RPMI8226 (cell line): Measurements from ENCODE around the gene MRGPRE.
"Not testable (repeated sequence)": the region's sequence is repeated elsewhere in the genome, so short reads cannot be mapped to it uniquely, and the experiment has no call there.

Source experiments
- DNase-seq: peaks from one replicate; pipeline ENCODE4 v3.0.0-alpha.2; 2015

MRGPRE gene, protein sequence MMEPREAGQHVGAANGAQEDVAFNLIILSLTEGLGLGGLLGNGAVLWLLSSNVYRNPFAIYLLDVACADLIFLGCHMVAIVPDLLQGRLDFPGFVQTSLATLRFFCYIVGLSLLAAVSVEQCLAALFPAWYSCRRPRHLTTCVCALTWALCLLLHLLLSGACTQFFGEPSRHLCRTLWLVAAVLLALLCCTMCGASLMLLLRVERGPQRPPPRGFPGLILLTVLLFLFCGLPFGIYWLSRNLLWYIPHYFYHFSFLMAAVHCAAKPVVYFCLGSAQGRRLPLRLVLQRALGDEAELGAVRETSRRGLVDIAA

DNA sequence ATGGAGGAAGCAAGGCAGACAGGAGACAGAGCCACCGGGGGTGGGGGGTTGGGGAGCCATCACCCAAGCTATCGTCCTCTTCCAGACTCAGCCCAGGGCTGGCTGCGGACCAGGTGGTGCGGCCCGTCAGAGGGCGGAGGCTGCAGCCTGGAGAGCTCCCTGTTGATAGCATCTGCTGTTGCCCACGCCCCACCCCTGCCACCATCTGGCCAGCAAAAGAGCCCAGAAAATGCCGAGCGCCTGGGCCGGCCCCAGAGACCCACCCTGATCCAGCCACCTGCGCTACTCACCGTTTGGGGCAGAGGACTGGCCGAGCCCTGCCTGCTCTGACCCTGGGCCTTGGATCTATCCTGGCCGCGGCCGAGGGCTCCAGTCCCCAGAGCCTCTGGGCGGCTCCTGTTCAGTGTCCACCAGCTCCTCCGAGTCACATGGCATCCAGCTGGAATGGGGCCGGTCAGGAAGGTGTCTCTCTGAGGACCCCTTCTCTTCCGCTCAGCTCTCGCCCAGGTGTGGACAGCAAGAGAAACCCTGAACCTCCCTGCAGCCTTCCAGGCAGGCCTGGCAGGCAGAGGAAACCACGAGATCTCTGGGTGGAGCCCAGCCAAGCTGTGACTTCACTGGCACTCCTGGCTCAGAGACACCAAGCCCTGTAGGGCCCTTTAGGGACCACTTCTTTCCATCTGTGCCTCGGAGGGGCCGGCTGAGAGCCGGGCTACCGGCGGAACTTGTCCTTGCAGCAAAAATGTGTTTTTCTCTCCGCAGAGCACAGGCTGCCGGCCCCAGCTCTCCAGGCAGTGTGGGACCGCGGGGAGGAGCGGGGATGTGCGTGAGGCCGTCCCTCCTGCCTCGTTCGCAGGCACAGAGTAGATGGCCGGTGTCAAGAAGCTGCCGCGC is at the start of gene MRGPRE:
MRGPRE (minus strand) TSS at position 567 of the 894 bp plus-strand sequence. CDS start 3,618 bp downstream, outside the sequence.
- peak; percentile 84 for DNase-seq

DNA sequence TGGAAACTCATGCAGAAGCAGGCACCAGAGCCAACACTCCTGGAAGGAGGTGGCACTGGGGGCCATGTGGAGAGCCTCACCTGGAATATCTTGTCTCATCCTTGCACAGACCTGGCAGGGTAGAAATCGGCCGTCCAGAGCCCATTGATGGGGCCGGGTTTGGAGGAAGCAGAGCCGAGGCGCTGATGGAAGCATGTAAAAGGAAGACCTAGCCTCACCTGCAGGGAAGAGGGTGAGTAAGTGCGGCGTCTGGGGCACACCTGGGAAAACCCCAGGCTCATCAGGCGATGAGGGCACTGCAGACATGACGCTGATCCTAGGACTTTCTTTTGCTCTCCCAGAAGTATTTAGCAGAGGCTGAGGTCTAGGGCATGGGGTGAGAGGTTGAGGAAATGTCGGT is 48.9 kb upstream of the MRGPRE start:
- not testable (repeated sequence) for DNase-seq

DNA sequence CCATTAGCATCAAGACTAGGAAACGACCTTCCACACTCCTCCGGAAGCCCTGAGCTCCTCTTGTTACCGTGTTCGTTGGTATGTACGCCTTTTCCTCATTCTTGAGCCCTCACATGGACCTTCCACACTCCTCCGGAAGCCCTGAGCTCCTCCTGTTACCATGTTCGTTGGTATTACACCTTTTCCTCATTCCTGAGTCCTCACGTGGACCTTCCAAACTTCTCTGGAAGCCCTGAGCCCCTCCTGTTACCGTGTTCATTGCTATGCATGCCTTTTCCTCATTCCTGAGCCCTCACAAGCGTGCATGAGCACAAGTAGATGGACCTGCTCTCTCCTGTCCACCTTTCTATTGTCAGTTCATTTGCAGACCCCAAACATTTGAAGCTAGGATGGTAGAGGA is 48.4 kb upstream of the MRGPRE start:
- DNase-seq = not testable (repeated sequence)

DNA sequence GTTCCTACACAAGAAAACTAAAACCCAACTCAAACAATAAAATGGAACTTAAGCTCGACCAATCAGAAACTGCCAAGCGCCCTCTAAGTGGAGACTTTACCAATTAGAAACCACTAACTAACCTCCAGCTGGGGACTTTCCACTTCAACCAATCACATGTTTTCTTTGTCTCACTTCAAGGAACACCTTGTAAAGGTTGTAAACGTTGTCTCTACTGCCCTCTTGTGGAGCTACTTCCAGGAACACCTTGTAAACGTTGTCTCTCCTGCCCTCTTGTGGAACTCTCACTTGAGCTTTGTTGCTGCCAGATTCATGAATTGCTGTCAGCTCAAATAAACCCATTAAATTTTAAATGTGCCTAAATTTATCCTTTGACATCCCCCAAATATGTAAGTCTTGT is 46.7 kb upstream of the MRGPRE start:
- not testable (repeated sequence) for DNase-seq

DNA sequence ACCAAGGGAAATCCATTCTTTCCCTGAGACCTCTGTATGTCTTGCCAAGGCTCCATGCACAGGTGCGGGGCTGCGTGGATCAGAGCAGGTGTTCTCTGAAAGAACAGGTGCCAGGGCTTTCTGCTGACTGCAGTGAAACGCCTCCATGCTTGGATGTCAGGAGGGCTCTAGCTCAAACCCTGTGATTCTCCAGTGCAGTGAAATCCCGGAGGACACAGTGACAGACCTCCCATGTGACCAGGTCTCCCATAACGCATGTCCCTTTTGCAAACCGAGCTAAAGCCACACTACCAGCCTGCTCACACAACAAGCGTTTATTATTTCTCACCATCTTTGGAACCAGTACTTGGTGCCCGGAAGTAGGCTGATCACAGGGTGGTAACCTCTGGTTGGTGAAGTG is 41.4 kb upstream of the MRGPRE start:
- not testable (repeated sequence) for DNase-seq

DNA sequence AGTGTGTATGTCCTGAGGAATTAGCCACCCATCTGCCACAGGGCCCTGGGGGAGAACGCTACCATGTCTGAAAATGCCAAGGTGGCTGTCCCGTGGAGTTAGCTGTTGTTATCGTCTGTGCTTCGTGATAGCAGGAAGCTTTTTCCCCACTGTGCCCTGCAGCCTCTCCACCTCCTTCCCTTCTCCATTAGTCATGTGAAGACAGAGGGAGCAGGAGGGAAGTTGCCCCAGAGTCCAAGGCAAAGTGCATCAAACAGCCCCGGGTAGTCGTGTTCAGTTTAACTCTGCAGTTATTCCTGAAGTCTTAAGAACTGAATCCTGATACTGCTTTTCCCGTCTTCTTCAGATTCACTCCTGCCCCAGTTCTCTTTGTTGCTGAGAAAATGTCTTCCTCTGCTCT is 30.3 kb upstream of the MRGPRE start:
- DNase-seq = not testable (repeated sequence)

DNA sequence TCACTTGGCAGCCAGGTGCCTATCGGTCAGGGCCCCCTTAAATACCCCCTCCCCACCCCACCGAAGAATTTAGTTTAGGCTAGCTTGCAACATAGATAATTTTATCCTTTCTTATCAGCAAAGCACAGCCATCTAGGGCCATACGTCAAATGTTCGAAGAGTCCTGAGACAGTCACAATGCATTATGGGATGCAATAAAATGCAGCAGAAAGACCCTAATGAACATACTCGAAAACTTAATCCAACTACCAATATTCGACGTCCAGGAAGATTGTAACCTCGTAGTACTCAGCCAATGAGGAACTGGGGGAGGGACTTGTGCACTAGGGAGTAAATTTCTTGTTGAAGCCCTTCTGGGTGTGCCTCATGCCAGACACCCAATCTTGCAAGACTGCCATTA is 29.6 kb upstream of the MRGPRE start:
- DNase-seq = not testable (repeated sequence)

DNA sequence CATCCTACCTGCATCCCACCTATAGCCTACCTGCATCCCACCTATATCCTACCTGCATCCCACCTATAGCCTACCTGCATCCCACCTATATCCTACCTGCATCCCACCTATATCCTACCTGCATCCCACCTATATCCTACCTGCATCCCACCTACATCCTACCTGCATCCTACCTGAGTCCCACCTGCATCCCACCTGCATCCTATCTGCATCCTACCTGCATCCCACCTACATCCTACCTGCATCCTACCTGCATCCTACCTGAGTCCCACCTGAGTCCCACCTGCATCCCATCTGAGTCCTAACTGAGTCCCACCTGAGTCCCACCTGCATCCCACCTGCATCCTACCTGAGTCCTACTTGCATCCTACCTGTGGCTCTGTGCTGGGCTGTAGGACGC is 25.3 kb upstream of the MRGPRE start:
- not testable (repeated sequence) for DNase-seq

DNA sequence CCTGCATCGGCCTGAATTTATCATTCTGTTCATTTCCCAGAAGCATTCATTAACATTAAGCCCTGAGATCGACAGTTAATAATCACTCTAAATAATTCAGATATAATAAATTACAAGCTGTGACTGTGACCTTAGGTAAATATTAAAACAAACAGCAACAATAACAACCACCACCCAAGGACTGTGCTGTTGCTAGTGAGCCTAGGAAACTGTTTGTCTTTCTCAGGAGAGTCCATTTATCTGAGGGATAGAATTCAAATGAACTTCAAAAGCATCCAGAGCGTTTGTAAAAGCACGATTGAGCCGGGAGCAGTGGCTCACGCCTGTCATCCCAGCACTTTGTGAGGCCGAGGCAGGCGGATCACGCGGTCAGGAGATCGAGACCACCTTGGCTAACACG is 23.0 kb upstream of the MRGPRE start:
- not testable (repeated sequence) for DNase-seq

DNA sequence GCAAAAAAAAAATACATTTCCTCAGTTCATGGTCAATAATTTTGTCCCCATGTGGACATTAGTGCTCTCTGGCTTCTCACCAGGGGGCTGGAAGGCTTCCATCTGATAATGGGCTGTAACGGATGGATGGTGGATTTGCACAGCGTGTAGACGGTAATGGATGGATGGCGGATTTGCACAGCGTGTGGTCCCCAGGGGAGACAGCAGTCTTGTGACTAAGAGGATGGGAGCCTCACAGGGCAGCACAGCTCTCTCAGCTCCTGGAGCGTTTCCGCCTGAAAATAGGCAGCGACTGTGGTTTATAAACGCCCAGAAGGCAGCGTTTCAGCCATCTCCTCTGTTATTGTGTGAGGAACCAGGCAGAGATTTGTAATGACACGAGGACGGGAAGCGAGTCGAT is 22.6 kb upstream of the MRGPRE start:
- not testable (repeated sequence) for DNase-seq

DNA sequence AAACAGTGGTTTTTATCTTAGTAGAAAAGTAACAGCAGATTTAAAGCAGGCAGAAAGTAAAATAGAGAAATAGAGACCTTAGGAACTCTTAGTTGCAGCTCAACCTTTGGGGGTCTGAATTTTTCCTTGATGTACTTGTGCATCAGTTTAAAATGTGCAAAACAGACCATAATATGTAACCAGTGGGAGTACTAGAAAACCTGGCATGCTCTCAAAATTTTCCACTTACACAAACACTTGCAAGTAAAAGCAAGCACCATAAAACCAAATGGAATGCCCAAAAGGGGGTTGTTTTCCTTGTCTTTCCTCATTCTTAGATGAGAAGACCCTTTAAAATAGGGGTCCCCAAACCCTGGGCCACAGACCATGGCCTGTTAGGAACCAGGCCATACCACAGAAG is 12.9 kb upstream of the MRGPRE start:
- DNase-seq = no peak

DNA sequence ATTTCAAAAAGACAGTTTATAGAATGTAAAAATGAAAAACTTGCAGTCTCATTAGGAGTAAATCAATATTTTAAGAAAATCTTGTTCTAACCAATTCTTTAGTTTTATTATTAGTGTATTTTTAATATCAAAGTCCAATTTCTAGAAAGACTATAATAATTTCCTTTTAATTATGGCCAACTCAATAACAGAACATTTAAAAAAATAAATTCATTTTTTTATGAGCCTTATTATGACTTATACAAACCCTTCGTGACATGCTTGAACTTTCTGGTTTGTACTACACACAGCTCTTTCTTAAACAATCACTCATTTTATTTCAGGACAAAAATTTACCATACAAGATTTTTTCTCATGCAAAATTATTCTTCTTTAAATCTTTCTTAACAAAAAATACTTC is 11.7 kb upstream of the MRGPRE start:
- no peak for DNase-seq

DNA sequence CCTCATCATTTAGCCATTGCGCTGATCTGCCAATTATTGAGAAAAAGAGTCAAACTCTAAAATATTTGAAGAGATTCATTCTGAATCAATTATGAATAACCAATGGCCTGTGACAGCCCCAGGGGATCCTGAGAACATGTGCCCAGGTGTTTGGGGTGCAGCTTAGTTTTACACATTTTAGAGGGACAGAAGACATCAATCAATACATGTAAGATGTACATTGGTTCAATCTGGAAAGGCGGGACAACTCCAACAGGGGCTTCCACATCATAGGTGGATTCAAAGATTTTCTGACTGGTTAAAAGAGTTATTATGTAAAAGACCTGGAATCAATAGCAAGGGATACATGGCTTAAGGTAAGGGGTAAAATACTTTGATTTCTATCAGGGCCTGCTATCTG is 4.9 kb upstream of the MRGPRE start:
- DNase-seq = no peak

DNA sequence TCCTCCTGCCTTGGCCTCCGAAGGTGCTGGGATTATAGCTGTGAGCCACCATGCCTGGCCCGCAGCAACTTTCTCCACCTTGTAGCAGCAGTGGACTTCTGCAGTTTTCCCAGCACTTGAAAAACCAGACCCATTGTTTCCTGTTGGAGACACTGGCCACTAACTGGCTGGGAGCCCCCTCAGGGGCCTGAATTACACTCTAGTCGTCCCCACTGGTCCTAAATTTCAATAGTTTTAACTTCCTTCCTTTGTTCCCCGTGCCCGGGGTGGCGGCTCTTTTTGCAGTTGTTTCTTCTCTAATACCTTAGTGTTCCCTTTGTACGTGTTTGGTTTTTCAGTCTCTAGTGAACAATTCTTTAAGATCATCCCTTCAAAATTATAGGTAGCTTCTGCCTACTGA is 2.6 kb upstream of the MRGPRE start:
- DNase-seq = no peak

DNA sequence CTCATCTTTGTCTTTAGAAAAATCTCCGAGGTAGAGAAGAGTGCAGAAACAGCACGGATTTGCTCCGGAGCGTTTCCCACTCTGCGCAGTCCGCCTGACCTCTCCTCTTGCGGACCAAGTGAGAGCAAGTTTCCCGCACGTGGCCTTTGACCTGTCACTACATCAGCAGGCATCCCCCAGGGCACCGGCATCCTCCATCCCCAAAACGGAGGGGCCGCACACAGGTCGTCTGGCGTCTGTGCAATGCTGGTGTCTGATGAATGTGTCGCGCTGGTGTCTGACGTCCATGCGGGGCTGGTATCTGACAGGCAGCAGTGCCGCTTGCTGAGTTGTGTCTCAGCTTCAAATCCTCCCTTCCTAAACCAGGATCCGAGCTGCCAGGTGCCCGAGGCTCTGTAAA is 739 bp upstream of the MRGPRE start:
- DNase-seq = no peak

DNA sequence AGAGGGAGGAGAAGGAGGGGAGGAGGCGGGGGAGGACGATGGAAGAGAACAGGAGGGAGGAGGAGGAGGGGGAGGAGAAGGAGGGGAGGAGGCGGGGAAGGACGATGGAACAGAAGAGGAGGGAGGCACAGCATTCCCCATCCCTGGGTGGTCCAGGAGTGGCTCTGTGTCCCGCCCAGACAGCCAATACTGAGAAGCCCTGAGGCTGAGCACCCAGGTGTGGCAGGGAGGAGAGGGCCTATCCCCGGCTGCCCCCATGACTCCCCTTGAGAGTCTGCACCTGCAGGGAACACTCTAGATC is 717 bp downstream of the MRGPRE start:
- no peak for DNase-seq

DNA sequence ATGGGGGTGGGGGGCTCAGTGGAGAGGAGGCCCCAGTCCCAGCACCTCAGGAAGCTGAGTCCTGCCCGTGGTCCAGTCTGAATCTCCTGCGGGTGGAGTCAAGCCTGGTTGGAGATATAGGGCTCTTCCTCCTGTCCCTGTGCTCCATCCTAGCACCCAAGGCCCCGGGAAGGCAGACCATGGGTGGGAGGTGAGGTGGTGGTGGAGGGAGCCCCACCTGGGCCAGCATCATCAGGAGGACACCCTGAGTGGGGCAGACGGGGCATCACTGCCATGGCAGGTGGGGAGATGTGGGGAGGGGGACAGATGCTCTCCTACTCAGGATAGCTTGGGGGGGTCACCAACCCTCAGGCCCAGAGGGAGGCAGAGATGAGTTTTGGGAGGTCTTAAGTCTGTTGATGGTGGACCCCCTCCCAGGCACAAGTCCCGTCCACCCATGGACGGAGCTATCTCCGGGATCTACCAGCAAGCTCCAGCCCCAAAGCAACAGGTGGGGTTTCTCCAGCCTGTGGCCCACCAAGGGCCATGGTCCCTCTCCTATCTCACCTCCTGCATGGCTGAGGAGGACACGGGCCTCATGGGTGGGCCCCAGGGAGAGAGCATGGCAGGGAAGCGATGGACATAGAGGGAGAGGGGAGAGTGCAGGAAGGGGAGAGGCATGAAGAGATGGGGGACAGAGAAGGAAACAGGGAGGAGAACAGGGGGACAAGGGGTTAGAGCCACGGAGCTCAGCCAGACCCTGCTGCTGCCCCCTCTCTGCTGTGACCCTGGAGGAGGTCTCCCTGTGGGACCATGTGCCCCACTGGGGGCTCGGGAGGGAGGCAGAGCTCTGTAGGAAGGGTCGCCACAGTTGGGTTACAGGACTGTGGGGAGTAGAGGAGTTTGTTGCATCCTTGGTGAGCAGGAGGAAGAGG is 1.3 kb downstream of the MRGPRE start:
- DNase-seq = no peak

DNA sequence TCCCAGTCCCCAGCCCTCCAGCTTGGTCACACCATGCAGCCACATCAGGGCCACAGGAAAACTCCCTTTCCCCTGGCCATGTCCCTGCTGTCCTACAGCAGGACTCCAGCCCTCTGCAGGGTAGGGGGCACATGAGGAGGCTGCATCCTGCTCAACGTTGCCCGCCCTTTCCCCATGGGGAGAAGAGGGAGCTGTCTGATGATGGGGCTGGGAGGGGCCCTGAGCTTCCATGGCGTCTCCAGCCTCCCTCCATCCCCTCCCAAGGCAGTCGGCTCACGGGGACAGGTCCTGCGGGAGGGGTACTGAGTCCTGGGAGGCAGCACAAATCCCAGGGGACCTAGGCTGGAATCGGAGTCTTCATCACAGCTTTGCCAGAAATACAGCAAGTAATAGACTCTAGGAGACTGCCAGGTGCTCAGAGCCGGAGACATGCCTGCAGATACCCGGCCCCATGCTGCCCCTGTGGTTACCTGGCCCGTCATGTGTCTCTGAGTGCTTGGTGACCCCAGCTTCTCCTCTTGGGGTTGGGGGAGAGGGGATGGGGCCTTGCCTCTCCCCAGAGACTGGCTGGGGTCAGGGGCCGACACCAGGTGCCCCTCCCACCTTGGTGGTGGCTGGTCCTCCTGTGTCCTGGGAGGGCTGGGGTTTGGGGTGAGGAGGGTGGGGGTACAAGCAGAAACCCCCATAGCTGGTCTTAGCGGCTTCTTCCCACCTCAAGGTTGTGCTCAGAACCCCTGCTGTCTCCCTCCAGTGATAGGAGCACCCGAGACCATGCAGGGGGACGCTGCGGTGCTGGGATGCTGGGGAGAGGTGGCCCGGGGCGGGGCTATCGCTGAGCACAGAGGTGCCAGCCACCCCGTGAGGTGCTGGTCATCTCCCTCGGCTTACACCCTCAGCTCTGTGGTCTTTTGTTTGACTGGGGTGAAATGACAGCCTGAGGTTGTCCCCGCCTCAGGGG is 2.3 kb downstream of the MRGPRE start:
- DNase-seq = no peak

DNA sequence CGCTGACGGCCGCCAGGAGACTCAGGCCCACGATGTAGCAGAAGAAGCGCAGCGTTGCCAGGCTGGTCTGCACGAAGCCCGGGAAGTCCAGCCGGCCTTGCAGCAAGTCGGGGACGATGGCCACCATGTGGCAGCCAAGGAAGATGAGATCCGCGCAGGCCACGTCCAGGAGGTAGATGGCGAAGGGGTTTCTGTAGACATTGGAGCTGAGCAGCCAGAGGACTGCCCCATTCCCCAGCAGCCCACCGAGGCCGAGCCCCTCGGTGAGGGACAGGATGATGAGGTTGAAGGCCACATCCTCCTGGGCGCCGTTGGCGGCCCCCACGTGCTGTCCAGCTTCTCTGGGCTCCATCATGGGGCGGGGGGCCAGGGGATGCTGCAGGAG is 3.8 kb downstream of the MRGPRE start:
- DNase-seq = no peak

DNA sequence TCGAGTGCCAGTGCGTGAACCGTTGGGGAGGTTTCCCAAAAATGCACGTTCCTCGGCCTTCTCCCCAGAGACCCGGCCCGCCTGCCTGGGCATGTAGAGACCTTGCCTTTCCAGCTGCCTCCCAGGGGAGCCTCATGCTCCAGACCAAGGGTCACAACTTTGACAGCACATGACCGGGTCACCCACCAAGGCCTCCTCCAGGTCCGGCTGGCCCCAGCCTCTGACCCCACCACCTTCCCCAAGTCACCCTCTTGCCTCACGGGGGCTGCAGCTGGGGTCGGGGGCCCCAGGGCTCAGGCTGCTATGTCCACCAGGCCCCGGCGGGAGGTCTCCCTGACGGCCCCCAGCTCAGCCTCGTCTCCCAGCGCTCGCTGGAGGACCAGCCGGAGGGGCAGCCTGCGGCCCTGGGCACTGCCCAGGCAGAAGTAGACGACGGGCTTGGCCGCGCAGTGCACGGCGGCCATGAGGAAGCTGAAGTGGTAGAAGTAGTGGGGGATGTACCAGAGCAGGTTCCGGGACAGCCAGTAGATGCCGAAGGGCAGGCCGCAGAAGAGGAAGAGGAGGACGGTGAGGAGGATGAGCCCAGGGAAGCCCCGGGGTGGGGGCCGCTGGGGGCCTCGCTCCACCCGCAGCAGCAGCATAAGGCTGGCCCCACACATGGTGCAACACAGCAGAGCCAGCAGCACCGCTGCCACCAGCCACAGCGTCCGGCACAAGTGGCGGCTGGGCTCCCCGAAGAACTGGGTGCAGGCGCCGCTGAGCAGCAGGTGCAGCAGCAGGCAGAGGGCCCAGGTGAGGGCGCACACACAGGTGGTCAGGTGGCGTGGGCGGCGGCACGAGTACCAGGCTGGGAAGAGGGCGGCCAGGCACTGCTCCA is 4.4 kb downstream of the MRGPRE start:
- peak; percentile 26 for DNase-seq
